Endothelial cell of umbilical vein (primary cell): ENCODE data around the gene ATRNL1. TPM values are rescaled to one million over a fixed set of nuclear protein-coding genes. Genes with fewer than 3 reads are reported as not detected.
"Not testable (repeated sequence)": the region's sequence is repeated elsewhere in the genome, so short reads cannot be mapped to it uniquely, and the experiment has no call there.

Source experiments
- BruUV-seq: library from RNA; stranded (reverse); fragments of 400-500 nt; replicated peaks from 2 replicates; lab custom pipeline; 2021; lab: Mats Ljungman, UMichigan
- CTCF ChIA-PET: fragments of 300-600, 350-600 bp; sonication (Branson Sonifier 250); formaldehyde crosslinking; loops from one replicate; lab custom pipeline; 2021; ENCODE audit warnings: antibody characterized with exemption, inconsistent platforms; lab: Charles Lee
- POLR2A ChIA-PET: fragments of 300-600, 350-600 bp; sonication (Branson Sonifier 250); formaldehyde crosslinking; loops from one replicate; lab custom pipeline; 2021; ENCODE audit warnings: antibody characterized with exemption, inconsistent platforms; lab: Charles Lee
- DNase-seq: peaks from one replicate; pipeline ENCODE4 v3.0.0-alpha.2; 2011; ENCODE audit warnings: low read depth, low spot score
- FAIRE-seq: peaks from 2 replicates; lab custom pipeline; 2011; peaks lifted over from hg19 to GRCh38; lab: Jason Lieb, UNC
- H2AFZ ChIP-seq: 2 replicates; pipeline ENCODE4 v1.6.0; 2012; ENCODE audit warnings: low read depth, low read length, control low read depth, inconsistent platforms
- H3K27ac ChIP-seq: 2 replicates; pipeline ENCODE4 v1.5.1; 2011; ENCODE audit warnings: low read depth, mild to moderate bottlenecking, control low read depth, low read length, moderate library complexity; ENCODE audit not compliant: insufficient read depth
- H3K27me3 ChIP-seq, 2 experiments: 2 replicates each; pipeline versions ENCODE4 v1.6.0 to v1.6.1; 2011; ENCODE audit warnings: low read length in 2 of 2, mixed read lengths in 1 of 2; ENCODE audit not compliant: control insufficient read depth in 2 of 2, insufficient read depth in 2 of 2
- H3K36me3 ChIP-seq, 2 experiments: 2 replicates in 1 of 2; 3 replicates in 1 of 2; pipeline ENCODE4 v1.5.1; 2011; ENCODE audit warnings: low read length in 2 of 2, mild to moderate bottlenecking in 1 of 2, moderate library complexity in 1 of 2; ENCODE audit not compliant: control insufficient read depth in 2 of 2, insufficient read depth in 2 of 2; ENCODE audit errors: extremely low read depth in 1 of 2
- H3K4me1 ChIP-seq: 3 replicates; pipeline ENCODE4 v1.5.1; 2011; ENCODE audit warnings: mild to moderate bottlenecking, low read length; ENCODE audit not compliant: control insufficient read depth, insufficient read depth; ENCODE audit errors: extremely low read depth
- H3K4me2 ChIP-seq: 2 replicates; pipeline ENCODE4 v1.6.1; 2011; ENCODE audit warnings: low read length, control low read depth, mixed read lengths; ENCODE audit not compliant: insufficient read depth
- H3K4me3 ChIP-seq, 3 experiments: fragments of 200-600 bp in 1 of 3; sonication (generic), shearing (Covaris generic) in 1 of 3; replicated peaks in 1 of 3; 2 replicates each; pipeline ENCODE4 v1.5.1; 2011 to 2016; ENCODE audit warnings: control low read depth in 3 of 3, low read length in 3 of 3, mild to moderate bottlenecking in 2 of 3, inconsistent platforms in 1 of 3, low read depth in 1 of 3, moderate library complexity in 1 of 3; ENCODE audit not compliant: insufficient read depth in 1 of 3
- H3K79me2 ChIP-seq: 2 replicates; pipeline ENCODE4 v1.6.0; 2012; ENCODE audit warnings: low read length, inconsistent platforms; ENCODE audit not compliant: control insufficient read depth, insufficient read depth
- H3K9ac ChIP-seq: replicated peaks from 2 replicates; pipeline ENCODE3; 2011; ENCODE audit warnings: low read length, control low read depth; ENCODE audit not compliant: insufficient read depth; ENCODE audit errors: extremely low read depth
- H3K9me1 ChIP-seq: replicated peaks from 3 replicates; pipeline ENCODE4 v1.6.0; 2011; ENCODE audit warnings: mild to moderate bottlenecking, low read length; ENCODE audit not compliant: control insufficient read depth, insufficient read depth; ENCODE audit errors: extremely low read depth
- H3K9me3 ChIP-seq: replicated peaks from 2 replicates; pipeline ENCODE4 v1.5.1; 2012; ENCODE audit warnings: low read length, inconsistent platforms; ENCODE audit not compliant: control insufficient read depth, insufficient read depth
- H4K20me1 ChIP-seq: replicated peaks from 2 replicates; pipeline ENCODE3; 2011; ENCODE audit warnings: mild to moderate bottlenecking, low read length; ENCODE audit not compliant: control insufficient read depth, insufficient read depth; ENCODE audit errors: extremely low read depth
- CTCF ChIP-seq, 2 donors: IDR thresholded peaks; 1 replicate in 1 of 2; 2 replicates in 1 of 2; pipeline ENCODE4 v1.5.1; 2011; ENCODE audit warnings: low read length in 2 of 2, mild to moderate bottlenecking in 2 of 2, moderate library complexity in 2 of 2, control low read depth in 1 of 2, inconsistent platforms in 1 of 2, low read depth in 1 of 2; ENCODE audit not compliant: insufficient read depth in 1 of 2; ENCODE audit errors: extremely low read depth in 1 of 2
- EZH2 ChIP-seq: IDR thresholded peaks from 2 replicates; pipeline ENCODE4 v1.6.1; 2012; ENCODE audit warnings: borderline replicate concordance, low read depth, mild to moderate bottlenecking, moderate library complexity, low read length, inconsistent platforms; ENCODE audit not compliant: severe bottlenecking
- FOS ChIP-seq: IDR thresholded peaks from 2 replicates; pipeline ENCODE4 v1.6.1; 2011; ENCODE audit warnings: mild to moderate bottlenecking, low read length, moderate library complexity, borderline replicate concordance; ENCODE audit not compliant: insufficient read depth
- JUN ChIP-seq: IDR thresholded peaks from 2 replicates; pipeline ENCODE4 v1.6.1; 2011; ENCODE audit warnings: borderline replicate concordance, low read depth; ENCODE audit not compliant: insufficient read length, insufficient read depth
- MYC ChIP-seq: IDR thresholded peaks from one replicate; pipeline ENCODE4 v1.6.1; 2011; ENCODE audit warnings: mild to moderate bottlenecking, low read depth, low read length
- POLR2A ChIP-seq: IDR thresholded peaks from 2 replicates; pipeline ENCODE4 v1.6.1; 2012; ENCODE audit warnings: low read depth, mild to moderate bottlenecking, control low read depth, low read length
- dilution Hi-C: fragments of 300-500 bp; cut with MboI; formaldehyde crosslinking; loops from one replicate; pipeline ENCODE4 v1.15.0; 2019; ENCODE audit warnings: low sequenced_read_pairs; ENCODE audit not compliant: extremely low pct_ligation_motif_present
- intact Hi-C: fragments of 100-400 bp; cut with micrococcal nuclease; formaldehyde crosslinking; loops from one replicate; pipeline ENCODE4 v1.10.0; 2022
- polyA plus RNA-seq, 4 experiments: library from polyadenylated mRNA; depleted of rRNA in 3 of 4; stranded (reverse) in 3 of 4; unstranded in 1 of 4; fragments of >200 nt; gene quantifications; 2 replicates each; pipeline versions ENCODE4 v1.2.1 to v1.2.3, GENCODE V29; 2011 to 2012; ENCODE audit warnings: missing spikeins in 1 of 4
- total RNA-seq: library from RNA; stranded (reverse); gene quantifications from 2 replicates; pipeline ENCODE4 v1.2.3, GENCODE V29; 2021
- TF ChIP-seq, protein P1 (sequence below): IDR thresholded peaks from 2 replicates; pipeline ENCODE4 v1.6.1; 2011; ENCODE audit not compliant: insufficient read depth, insufficient read length

The ATRNL1 gene
- total and polyA plus RNA-seq, 2 donors (not counting 3 experiments of a cell fraction or from before 2014, with no cell fraction given), result not detected

GRCh38 chr10:115335366-115335765, 242.2 kb downstream of the ATRNL1 start:
- no peak overlapping the region for H3K27ac ChIP-seq
- no peaks in the 10 kb centered on the region for H3K27me3 ChIP-seq
- no peaks in the 10 kb centered on the region for H3K4me1 ChIP-seq
- H4K20me1 ChIP-seq, result no peaks in the 10 kb centered on the region
- H3K36me3 ChIP-seq, result no peaks in the 10 kb centered on the region
- H3K9me1 ChIP-seq, result no peaks in the 10 kb centered on the region
- dilution Hi-C loops, result no loop called here
- H2AFZ ChIP-seq, result no peak overlapping the region
- no peak overlapping the region for H3K4me2 ChIP-seq
- intact Hi-C loops, result no loop called here
- FAIRE-seq (no peak), DNase-seq (no peak)
- POLR2A ChIA-PET, result no interaction called here
- H3K79me2 ChIP-seq, result no peaks in the 10 kb centered on the region
- no peak overlapping the region for H3K4me3 ChIP-seq
- no peak overlapping the region for H3K9ac ChIP-seq
- no TSS peak for BruUV-seq
- no peaks in the 10 kb centered on the region for H3K9me3 ChIP-seq
- TF ChIP-seq POLR2A (no peak), FOS (no peak), MYC (no peak), EZH2 (no peak), JUN (no peak)
- TF ChIP-seq, protein P1, sequence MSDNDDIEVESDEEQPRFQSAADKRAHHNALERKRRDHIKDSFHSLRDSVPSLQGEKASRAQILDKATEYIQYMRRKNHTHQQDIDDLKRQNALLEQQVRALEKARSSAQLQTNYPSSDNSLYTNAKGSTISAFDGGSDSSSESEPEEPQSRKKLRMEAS, result no peak
- CTCF ChIA-PET, result no interaction called here

DNA sequence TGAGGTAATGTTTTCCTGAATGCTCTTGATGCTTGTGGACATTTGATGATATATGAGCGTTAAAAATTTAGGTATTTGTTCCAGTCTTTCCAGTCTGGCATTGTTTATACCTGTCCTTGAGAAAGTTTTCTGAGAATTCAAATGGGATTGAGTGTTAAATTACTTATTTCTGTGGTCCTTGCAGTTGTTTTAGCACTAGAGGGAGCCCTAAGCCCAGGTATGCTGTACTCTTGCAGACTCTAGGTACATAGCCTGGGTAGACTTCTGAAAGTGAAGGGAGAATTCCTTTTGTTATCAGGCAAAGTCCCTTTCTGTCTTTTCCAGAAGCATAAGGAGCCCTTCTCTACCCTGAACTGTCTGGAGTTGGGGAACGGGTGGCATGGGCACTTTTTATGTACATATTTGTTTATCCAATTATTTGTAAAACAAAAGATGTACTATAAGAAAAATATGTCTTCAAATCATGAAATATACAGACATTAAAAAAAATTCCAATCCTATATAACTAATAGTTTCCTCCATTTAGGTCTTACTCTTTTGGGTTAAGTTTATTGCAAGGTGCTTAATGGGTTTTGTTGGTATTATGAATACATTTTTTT, 262.1 kb downstream of the ATRNL1 start:
- ChIA-PET CTCF (no interaction called here), POLR2A (no interaction called here)
- no peak for TF ChIP-seq JUN
- TF ChIP-seq CTCF (IDR thresholded peaks at IDR 0.05; ENCODE audit: extremely low read depth in 1 of 2, insufficient read depth in 1 of 2, low read depth in 1 of 2, low read length in 2 of 2), result peak; percentile 43 to 63
- intact Hi-C loops, result loop anchor here (1.0 kb wide), 4 partner anchors 62 to 1135 kb away; no protein-coding TSS in a partner anchor
- Histone ChIP-seq H3K9ac (no peak overlapping the region), H3K9me1 (no peaks in the 10 kb centered on the region), H2AFZ (no peak overlapping the region), H3K36me3 (no peaks in the 10 kb centered on the region), H3K4me2 (no peak overlapping the region), H3K27me3 (no peaks in the 10 kb centered on the region), H3K4me1 (no peaks in the 10 kb centered on the region), H3K79me2 (no peaks in the 10 kb centered on the region), H3K4me3 (no peak overlapping the region), H3K27ac (no peak overlapping the region), H4K20me1 (no peaks in the 10 kb centered on the region), H3K9me3 (no peaks in the 10 kb centered on the region)
- FAIRE-seq (peak; percentile 66), DNase-seq (peak; percentile 49)
- dilution Hi-C loops, result no loop called here
- no TSS peak for BruUV-seq

DNA sequence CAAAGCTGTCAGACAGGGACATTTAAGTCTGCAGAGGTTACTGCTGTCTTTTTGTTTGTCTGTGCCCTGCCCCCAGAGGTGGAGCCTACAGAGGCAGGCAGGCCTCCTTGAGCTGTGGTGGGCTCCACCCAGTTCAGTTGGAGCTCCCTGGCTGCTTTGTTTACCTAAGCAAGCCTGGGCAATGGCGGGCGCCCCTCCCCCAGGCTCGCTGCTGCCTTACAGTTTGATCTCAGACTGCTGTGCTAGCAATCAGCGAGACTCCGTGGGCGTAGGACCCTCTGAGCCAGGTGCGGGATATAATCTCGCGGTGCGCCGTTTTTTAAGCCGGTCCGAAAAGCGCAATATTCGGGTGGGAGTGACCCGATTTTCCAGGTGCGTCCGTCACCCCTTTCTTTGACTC, 274.8 kb downstream of the ATRNL1 start:
- H3K4me2 ChIP-seq, H2AFZ ChIP-seq, H3K9me3 ChIP-seq, H3K4me3 ChIP-seq, H3K36me3 ChIP-seq, DNase-seq, intact Hi-C loops, H3K9me1 ChIP-seq, H3K27me3 ChIP-seq, BruUV-seq, H3K27ac ChIP-seq, H3K9ac ChIP-seq, POLR2A ChIA-PET, CTCF ChIA-PET, H3K4me1 ChIP-seq, H3K79me2 ChIP-seq, FAIRE-seq, dilution Hi-C loops, H4K20me1 ChIP-seq: not testable (repeated sequence)
